ENCODE results near the gene ZDHHC6.

Gene ZDHHC6

GRCh38 chr10:112446055-112446854 lies 459 bp downstream of the ZDHHC6 start:
- no peak for TF ChIP-seq CTCF (IDR thresholded peaks at IDR 0.05; ENCODE audit: extremely low read depth, insufficient read depth, missing control alignments)
- in situ Hi-C loops (cut with MboI; ENCODE audit: low pct_unique_long_range_greater_than_20kb, low sequenced_read_pairs, unreplicated experiment), result loop anchor here (25.0 kb wide), 1 partner anchor 259 kb away; the partner anchor contains the start of gene GPAM
- no peak for DNase-seq (ENCODE audit: low spot score)

- DNase-seq (ENCODE audit: low spot score), result no peak
- no peak for TF ChIP-seq CTCF (IDR thresholded peaks at IDR 0.05; ENCODE audit: extremely low read depth, insufficient read depth, missing control alignments)
- in situ Hi-C loops (cut with MboI; ENCODE audit: low pct_unique_long_range_greater_than_20kb, low sequenced_read_pairs, unreplicated experiment), result loop anchor here (25.0 kb wide), 1 partner anchor 255 kb away; the partner anchor contains the start of gene GPAM
Measured at GRCh38 chr10:112442063-112442462, 4.7 kb downstream of the ZDHHC6 start.

GRCh38 chr10:112441520-112441919 lies 5.2 kb downstream of the ZDHHC6 start:
- no peak for DNase-seq (ENCODE audit: low spot score)
- in situ Hi-C loops (cut with MboI; ENCODE audit: low pct_unique_long_range_greater_than_20kb, low sequenced_read_pairs, unreplicated experiment), result loop anchor here (25.0 kb wide), 1 partner anchor 254 kb away; the partner anchor contains the start of gene GPAM
- no peak for TF ChIP-seq CTCF (IDR thresholded peaks at IDR 0.05; ENCODE audit: extremely low read depth, insufficient read depth, missing control alignments)

GRCh38 chr10:112438356-112438755 lies 8.4 kb downstream of the ZDHHC6 start:
- TF ChIP-seq CTCF (IDR thresholded peaks at IDR 0.05; ENCODE audit: extremely low read depth, insufficient read depth, missing control alignments), result no peak
- DNase-seq (ENCODE audit: low spot score), result no peak
- in situ Hi-C loops (cut with MboI; ENCODE audit: low pct_unique_long_range_greater_than_20kb, low sequenced_read_pairs, unreplicated experiment), result loop anchor here (25.0 kb wide), 1 partner anchor 251 kb away; the partner anchor contains the start of gene GPAM

- TF ChIP-seq CTCF (IDR thresholded peaks at IDR 0.05; ENCODE audit: extremely low read depth, insufficient read depth, missing control alignments), result peak; percentile 36
- DNase-seq (ENCODE audit: low spot score), result no peak
- in situ Hi-C loops (cut with MboI; ENCODE audit: low pct_unique_long_range_greater_than_20kb, low sequenced_read_pairs, unreplicated experiment), result loop anchor here (25.0 kb wide), 1 partner anchor 248 kb away; the partner anchor contains the start of gene GPAM
Measured at GRCh38 chr10:112434988-112435619, 11.6 kb downstream of the ZDHHC6 start.

- TF ChIP-seq CTCF (IDR thresholded peaks at IDR 0.05; ENCODE audit: extremely low read depth, insufficient read depth, missing control alignments), result no peak
- no peak for DNase-seq (ENCODE audit: low spot score)
- in situ Hi-C loops (cut with MboI; ENCODE audit: low pct_unique_long_range_greater_than_20kb, low sequenced_read_pairs, unreplicated experiment), result loop anchor here (25.0 kb wide), 1 partner anchor 246 kb away; the partner anchor contains the start of gene GPAM
Measured at GRCh38 chr10:112433136-112433535, 13.6 kb downstream of the ZDHHC6 start.
